Measurements from ENCODE around the gene PBLD. TPM values are rescaled to one million over a fixed set of nuclear protein-coding genes. Genes with fewer than 3 reads are reported as not detected.
A peak's percentile ranks its signal among the peaks of the same experiment; 100 is the strongest.

Gene PBLD
- total and polyA plus RNA-seq, 9 of the 15 experiments (the other 6 are each of a cell fraction or from before 2014, with no cell fraction given), result 1.2 to 4.3 (median 2.5) TPM

GRCh38 chr10:68331455-68332258, 1.1 kb downstream of the PBLD start, which contains the start of gene HNRNPH3 (continued):
- TF ChIP-seq GATAD2B (IDR thresholded peaks at IDR 0.05; ENCODE audit: borderline replicate concordance) (no peak), IRF2 (CRISPR knock-in tag; IDR thresholded peaks at IDR 0.05) (no peak), ZC3H4 (CRISPR knock-in tag; IDR thresholded peaks at IDR 0.05; ENCODE audit: borderline replicate concordance) (0 out of 2 replicates have a peak, but pooled peaks have one; percentile 45), ZNF217 (CRISPR knock-in tag; IDR thresholded peaks at IDR 0.05) (no peak), TFE3 (CRISPR knock-in tag; IDR thresholded peaks at IDR 0.05) (no peak), ZNF584 (CRISPR knock-in tag; IDR thresholded peaks at IDR 0.05; ENCODE audit: low read depth) (0 out of 2 replicates have a peak, but pooled peaks have one; percentile 69), KDM4B (IDR thresholded peaks at IDR 0.05; ENCODE audit: borderline replicate concordance in 2 of 2, low read depth in 1 of 2) (peak in 1 of 2 experiments; percentile 92; a peak in 2 of 4 replicates), ZNF232 (CRISPR knock-in tag; IDR thresholded peaks at IDR 0.05) (peak; percentile 86), RHOXF2B (CRISPR knock-in tag; conservative IDR thresholded peaks at IDR 0.05) (no peak), SMAD1 (IDR thresholded peaks at IDR 0.05; ENCODE audit: low read depth, low read length, partially characterized antibody) (peak; percentile 97), ZNF449 (CRISPR knock-in tag; IDR thresholded peaks at IDR 0.05) (peak; percentile 74; the same call in 1 of the 2 replicates), BRD9 (IDR thresholded peaks at IDR 0.05; ENCODE audit: low read depth, partially characterized antibody) (peak; percentile 90), LARP7 (IDR thresholded peaks at IDR 0.05) (no peak)
- TF ChIP-seq, protein P1, sequence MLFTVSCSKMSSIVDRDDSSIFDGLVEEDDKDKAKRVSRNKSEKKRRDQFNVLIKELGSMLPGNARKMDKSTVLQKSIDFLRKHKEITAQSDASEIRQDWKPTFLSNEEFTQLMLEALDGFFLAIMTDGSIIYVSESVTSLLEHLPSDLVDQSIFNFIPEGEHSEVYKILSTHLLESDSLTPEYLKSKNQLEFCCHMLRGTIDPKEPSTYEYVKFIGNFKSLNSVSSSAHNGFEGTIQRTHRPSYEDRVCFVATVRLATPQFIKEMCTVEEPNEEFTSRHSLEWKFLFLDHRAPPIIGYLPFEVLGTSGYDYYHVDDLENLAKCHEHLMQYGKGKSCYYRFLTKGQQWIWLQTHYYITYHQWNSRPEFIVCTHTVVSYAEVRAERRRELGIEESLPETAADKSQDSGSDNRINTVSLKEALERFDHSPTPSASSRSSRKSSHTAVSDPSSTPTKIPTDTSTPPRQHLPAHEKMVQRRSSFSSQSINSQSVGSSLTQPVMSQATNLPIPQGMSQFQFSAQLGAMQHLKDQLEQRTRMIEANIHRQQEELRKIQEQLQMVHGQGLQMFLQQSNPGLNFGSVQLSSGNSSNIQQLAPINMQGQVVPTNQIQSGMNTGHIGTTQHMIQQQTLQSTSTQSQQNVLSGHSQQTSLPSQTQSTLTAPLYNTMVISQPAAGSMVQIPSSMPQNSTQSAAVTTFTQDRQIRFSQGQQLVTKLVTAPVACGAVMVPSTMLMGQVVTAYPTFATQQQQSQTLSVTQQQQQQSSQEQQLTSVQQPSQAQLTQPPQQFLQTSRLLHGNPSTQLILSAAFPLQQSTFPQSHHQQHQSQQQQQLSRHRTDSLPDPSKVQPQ (CRISPR knock-in tag; IDR thresholded peaks at IDR 0.05; ENCODE audit: borderline replicate concordance), result no peak
- TF ChIP-seq, protein P2, sequence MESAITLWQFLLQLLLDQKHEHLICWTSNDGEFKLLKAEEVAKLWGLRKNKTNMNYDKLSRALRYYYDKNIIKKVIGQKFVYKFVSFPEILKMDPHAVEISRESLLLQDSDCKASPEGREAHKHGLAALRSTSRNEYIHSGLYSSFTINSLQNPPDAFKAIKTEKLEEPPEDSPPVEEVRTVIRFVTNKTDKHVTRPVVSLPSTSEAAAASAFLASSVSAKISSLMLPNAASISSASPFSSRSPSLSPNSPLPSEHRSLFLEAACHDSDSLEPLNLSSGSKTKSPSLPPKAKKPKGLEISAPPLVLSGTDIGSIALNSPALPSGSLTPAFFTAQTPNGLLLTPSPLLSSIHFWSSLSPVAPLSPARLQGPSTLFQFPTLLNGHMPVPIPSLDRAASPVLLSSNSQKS (CRISPR knock-in tag; IDR thresholded peaks at IDR 0.05), result no peak
- TF ChIP-seq, protein P3, sequence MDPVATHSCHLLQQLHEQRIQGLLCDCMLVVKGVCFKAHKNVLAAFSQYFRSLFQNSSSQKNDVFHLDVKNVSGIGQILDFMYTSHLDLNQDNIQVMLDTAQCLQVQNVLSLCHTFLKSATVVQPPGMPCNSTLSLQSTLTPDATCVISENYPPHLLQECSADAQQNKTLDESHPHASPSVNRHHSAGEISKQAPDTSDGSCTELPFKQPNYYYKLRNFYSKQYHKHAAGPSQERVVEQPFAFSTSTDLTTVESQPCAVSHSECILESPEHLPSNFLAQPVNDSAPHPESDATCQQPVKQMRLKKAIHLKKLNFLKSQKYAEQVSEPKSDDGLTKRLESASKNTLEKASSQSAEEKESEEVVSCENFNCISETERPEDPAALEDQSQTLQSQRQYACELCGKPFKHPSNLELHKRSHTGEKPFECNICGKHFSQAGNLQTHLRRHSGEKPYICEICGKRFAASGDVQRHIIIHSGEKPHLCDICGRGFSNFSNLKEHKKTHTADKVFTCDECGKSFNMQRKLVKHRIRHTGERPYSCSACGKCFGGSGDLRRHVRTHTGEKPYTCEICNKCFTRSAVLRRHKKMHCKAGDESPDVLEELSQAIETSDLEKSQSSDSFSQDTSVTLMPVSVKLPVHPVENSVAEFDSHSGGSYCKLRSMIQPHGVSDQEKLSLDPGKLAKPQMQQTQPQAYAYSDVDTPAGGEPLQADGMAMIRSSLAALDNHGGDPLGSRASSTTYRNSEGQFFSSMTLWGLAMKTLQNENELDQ (CRISPR knock-in tag; IDR thresholded peaks at IDR 0.05; ENCODE audit: borderline replicate concordance), result peak; percentile 82; the same call in 1 of the 2 replicates
